GM21529 (cell line): ENCODE data around the gene PTPRG.

ENCODE experiments used
- ATAC-seq: cut with Tn5 transposase; IDR thresholded peaks from one replicate; pipeline ENCODE4 v1.9.1; 2021; ENCODE audit not compliant: unreplicated experiment

Gene PTPRG

DNA sequence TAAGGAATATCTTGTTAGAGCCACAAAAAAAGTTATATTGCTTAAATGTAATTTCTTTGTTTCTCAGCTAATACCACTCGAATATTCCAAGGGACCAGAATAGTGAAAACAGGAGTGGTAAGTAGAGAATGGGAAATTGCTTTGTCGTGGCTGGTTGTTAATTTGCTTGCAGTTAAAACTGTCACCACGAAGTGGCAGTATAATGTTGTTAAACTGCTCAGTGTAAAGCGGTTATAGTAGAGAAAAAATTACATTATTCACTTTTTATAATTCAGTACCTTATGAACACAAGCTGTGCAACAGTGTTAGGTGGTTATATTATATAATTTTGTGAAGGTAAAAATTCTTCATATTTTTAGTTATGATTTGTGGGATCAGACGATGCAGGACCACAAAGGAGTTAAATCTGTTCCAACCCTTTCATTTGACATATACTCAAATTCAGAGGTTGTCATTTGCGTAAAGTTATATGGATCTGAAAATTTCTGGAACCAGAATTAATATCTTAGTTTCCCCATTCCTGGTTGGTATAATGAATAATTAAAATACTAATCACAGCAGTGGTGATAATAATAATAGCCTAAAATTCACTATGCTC lies 640.2 kb downstream of the PTPRG start:
- no peak for ATAC-seq

DNA sequence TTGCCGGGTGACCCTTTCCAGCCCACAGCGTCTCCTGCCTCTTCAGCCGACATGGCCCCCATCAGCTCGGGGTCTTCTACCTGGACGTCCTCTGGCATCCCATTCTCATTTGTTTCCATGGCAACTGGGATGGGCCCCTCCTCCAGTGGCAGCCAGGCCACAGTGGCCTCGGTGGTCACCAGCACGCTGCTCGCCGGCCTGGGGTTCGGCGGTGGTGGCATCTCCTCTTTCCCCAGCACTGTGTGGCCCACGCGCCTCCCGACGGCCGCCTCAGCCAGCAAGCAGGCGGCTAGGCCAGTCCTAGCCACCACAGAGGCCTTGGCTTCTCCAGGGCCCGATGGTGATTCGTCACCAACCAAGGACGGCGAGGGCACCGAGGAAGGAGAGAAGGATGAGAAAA lies 641.8 kb downstream of the PTPRG start:
- ATAC-seq: no peak

DNA sequence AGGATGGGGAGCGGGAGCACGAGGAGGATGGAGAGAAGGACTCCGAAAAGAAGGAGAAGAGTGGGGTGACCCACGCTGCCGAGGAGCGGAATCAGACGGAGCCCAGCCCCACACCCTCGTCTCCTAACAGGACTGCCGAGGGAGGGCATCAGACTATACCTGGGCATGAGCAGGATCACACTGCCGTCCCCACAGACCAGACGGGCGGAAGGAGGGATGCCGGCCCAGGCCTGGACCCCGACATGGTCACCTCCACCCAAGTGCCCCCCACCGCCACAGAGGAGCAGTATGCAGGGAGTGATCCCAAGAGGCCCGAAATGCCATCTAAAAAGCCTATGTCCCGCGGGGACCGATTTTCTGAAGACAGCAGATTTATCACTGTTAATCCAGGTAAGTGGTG lies 642.2 kb downstream of the PTPRG start:
- no peak for ATAC-seq

DNA sequence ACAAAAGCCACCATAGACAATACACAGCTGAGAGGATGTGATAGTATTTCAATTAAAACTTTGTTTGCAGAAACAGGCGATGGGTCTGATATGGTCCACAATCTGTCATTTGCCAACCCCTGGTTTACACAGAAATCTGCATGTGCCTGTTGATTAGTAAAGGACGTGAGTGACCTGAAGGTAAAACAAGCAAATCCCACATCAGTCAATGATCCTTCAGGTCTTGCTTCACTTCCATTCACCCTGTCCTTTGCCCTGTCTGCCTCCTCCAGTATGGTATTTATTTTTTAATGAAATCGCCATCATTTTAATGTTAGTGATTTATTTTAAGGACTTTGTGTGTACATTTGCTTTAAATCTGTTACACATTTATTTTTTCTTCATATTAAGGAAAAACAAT lies 645.8 kb downstream of the PTPRG start:
- ATAC-seq: no peak

DNA sequence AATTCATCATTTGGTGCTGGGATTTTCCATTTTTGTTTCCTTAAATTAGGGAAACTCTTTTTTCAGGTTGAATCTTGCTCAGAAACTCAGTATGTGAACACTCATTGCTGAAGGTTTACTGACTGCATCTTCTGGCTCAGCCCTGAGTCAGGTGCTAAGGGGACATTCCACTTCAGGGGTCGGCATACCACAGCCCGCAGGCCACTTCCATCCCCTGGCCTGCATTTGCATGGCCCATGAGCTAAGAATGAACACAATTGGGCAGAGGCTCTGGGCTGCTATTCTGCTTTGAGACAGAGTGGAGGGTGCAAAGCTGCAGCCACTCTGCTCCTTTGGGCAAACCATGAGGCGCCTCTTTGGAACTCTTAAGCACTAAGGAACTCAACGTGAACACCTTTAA lies 647.0 kb downstream of the PTPRG start:
- ATAC-seq: no peak

DNA sequence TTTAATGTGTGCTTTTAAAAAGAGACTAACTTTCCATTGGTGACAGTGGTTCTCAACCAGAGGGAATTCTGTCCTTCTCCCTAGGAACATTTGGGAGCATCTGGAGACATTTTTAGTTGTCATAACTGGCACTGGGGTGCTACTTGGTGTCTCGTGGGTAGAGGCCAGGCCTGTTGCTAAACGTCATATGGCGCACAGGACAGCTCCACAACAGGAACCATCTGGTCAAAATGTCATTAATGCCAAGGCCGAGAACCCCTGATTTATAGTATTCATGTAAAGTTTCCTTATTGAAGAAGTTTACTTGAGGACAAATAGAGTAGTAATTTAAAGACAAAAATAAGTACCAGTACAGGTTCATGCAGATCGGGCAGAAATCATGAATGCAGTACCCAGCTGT lies 647.7 kb downstream of the PTPRG start:
- no peak for ATAC-seq

DNA sequence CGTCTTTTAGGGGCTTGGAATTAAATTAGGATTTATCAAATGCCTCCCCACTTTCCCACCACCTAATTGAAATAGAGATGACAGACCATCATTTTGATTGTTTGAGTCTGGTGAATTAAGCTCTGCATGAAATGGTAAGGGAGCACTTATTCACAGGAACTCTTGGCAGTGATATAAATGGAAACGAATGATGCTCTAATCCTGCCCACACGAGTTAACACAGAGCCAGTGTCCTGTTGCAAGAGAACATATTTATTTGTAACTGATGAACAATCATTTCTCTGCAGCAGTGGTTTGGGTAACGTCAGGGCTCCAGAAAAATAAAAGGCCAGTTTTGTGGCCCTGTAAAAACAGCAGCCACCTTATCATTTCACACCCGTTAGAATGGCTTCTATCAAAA lies 648.6 kb downstream of the PTPRG start:
- ATAC-seq: no peak

DNA sequence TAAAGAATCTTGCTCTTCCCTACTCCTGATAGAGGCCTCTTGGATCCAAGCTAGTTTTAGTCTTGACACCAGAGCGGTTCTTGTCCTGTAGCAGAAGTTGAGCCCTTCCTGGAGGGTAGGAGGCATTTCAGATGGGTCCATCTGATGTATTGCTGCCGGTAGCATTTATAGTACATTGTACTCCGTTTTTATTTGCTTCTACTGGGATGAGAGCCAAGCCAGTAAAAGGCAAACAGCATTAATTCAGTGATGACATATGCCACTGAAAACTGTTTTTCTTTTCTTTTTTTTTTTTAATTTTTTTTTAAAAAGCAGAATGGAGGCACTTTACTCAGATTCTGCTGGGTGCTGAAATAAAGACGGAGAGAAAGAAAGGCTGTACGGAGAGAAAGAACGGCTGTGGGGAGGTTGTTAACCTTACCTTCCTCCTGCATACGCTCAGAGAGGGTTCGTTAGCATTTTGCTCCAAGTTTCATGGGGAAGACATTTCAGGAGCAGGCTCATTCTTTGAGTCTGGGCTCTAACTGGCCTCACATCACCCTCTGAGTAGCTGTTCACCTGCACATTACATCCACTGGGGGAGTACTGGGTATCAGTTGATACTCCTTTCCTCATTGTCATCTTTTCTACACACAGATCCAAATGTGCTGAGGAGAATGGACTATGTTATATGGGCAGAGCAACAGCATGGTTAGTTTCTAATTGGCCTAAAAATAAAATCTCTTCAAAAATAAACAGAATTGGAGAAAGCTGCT lies 650.5 kb downstream of the PTPRG start:
- no peak for ATAC-seq

DNA sequence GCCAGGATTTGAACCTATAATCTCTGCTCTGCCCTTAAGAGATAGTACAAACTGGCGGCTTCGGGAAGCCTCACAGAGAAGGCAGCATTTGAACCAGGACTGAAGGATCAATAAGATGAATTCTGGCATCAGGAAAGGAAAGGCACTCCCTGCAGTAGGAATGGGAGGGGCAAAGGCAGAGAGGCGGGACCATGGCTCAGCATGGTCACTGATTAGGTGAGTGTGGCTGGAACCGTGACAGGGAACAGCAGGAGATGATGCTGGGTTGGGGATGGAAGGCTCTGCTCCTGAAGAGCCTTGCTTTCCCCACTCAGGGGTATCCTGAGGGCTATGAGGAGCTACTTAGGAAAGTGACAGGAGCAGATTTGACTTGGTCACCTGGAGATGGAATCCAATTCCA lies 653.5 kb downstream of the PTPRG start:
- ATAC-seq: no peak

DNA sequence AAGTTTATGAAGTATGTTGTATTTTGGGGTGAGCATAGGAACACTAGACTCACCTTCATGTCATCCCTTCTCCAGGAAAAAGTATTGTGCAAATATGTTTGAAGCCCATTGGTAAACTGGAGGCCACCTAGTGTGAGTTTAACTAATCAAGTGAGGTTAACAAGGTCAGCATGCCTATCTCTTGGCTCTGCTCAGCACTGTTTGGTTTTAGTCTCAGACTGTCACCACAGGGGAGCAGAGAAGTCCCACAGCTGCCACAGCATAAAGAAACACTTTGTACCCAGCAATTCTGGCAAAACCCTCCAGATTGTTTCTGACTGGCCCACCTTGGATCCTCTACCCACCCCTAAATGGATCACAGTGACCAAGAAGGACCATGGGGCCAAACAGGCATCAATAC lies 659.2 kb downstream of the PTPRG start:
- ATAC-seq: no peak

DNA sequence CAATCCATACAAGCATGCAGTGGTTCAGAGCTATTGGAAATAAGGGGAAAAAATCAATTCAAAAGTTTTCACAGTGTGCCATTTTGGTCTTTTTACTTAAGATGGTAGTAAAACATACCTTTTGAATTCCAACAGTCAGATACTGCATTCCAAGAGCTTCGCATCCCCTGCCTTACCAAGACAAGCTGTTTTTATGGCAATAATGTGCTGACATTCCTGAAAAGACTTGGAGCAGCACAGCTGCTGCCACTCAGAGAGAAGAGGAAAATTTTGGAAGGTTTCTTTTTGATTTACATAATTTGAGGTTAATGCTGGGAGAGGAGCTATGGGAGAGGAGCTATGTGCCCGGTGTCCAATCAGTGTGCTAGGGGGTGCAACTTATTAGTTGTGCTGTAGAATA lies 663.7 kb downstream of the PTPRG start:
- ATAC-seq: no peak

DNA sequence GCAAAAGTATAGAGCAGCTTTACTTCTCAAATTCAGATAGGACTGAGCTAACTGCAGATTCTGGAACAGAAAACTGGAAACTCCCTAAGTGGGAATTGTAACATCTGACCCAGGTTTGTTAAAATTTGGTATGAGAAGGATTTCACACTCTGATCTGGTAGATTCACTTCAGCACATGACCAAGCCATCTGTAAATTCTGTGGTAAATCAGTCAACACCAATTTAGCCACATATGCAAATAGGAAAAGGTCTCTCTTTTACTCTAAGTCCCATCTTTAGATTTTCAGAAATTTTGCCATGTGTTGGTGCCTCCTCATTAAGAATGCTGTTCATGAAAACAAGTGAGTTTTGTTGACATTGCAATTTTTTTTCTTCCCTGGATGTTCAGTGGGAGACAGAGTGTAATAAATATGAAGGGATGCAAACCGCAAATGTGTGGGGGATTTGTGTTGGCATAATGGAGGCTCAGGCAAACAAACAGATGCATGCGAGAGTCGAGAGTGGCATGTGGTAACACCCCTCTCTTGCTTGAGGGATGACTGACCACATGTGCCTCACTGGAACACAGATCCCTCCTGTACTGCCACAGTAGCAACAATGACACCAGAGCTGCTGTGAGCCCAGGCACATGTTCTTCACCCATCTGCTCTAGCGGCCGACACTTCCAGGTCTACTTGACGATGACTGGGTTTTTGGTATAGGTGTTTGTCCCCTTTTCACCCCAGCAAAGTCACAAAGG lies 665.4 kb downstream of the PTPRG start:
- no peak for ATAC-seq

DNA sequence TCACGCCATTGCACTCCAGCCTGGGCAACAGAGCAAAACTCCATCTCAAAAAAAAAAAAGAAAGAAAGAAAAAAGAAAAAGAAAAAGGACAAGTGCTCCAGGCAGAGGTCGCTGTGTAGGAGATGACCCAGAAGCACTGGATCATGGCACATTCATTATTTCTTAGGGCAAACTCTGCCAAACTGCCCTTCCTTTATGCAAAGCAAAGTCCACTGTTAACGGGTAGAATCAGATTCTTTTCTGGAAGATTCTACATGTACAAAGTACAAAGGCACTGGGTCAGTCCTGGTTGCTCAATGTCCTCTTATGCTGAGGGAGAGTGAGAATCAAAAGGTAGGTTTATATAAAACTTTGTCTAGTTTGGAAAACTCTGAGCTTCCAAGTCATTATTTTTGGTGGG lies 667.1 kb downstream of the PTPRG start:
- no peak for ATAC-seq

DNA sequence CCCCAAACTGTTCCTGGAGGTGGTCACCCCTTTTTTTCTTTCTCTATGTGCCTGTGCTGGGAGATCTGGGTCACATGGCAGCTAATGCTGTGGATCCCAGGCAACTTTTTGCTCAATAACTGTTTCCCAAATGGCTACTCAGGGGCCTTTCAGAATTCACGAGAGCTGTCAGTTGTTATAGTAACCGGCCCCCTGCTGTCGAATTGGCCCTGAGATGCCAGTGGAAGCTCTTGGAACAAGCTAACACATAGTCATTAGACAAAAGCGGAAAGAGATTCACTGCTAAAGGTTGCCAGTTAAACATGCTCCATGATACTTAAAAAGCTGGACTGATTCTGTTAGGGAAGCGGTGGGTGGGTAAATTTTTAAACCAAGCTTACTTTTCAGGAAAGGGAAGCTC lies 667.8 kb downstream of the PTPRG start:
- no peak for ATAC-seq

DNA sequence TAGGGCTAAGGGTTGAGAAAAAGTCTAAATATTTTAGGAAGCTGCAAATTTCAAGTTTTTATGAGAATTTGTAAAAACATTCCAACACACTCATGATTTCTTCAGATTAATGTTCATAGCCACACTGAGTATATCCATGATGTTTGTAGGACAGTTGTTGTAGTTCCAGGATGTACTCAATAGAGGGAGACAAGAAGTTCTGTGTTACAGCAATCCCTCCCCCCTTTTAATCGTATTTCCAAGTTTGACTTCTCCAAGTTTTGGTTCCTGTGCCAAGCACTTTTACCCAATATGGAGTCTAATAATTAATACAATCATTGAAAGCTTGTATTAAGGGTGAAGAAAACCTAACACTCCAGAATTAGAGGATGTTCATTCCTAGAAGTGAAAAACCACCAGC lies 668.5 kb downstream of the PTPRG start:
- ATAC-seq: no peak

DNA sequence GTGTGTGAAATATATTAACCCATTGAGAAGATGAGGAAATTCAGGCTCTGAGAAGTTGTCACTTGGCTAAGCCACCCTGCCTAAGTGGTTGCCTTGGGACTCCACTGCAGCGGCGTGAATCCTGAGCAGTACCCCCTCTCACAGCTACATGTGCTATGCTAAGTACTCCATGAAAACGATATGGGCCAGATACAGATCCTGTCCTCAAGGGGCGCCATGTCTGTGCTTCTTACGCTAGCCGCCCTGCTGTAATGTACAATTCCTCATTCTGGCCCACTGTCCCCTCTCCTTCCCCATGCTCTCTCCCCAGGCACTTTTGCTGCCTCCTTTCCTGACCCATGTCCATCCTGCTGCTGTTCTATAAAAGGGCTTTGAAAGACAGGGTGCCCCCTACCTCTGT lies 671.7 kb downstream of the PTPRG start:
- no peak for ATAC-seq

DNA sequence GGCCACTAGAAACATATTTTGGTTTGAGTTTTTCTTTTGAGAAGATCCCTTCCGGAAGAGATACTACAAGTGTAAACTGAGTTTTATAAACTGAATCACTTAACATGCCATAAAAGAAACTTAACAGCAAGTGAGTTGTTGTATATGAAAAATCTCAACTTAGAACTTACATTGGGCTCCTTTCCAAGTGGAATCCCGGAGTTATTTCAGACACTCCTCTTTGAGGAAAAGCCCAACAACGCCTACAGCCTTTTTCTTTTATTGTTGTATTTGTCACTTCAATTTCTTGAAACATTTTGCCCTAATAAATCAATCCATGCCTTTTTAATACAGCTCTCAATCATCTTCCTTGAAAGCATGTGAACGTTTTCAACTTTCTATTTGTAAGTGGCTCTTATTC lies 674.6 kb downstream of the PTPRG start:
- no peak for ATAC-seq

DNA sequence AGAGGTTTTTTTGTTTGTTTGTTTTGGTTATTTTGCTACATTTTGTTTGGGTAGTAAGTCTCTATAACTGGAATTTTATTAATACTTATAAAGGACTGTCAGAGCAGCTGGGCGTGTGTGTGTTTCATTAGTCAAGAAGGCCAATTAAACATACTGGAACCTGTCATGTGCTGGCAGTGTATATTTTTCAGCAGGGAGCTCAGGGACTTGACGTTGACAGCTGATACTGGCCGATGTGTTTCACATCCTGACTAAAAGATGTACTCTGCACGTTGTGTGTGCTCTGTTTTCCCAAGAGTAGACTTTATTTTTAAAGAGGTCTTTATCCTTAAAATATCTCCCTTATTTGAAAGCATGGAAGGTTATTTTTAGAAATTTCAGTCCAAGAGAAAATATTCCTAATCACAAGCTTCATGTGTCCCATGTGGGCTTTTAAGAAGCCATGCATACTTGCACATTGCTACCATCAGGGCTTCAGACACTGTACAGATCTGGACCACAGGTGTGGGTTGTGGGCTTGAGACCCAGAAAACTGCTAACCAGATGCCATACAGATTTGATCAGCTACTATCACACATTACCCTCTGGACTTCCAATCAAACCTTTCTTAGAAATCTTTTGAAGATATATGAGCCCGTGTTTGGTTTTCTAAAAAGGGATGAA lies 676.0 kb downstream of the PTPRG start:
- no peak for ATAC-seq

DNA sequence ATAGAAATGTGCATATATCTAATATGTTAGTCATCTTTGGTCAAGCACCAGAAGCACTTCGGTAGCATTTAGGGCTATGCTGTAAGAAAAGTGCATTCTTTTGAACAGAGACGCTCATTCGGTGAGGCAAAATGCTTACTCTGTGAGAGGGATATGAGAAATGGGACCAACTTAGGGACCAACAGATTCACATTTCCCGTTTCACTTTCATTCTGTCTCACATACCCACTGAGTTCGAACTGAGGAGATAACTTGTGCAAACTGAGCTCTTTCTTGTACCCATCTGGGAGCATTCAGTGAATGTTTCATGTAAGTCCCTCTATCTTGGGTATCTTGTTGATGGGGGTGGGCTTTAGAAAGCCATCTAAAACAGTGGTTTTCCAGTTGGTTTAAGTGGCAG lies 676.6 kb downstream of the PTPRG start:
- peak; percentile 88 for ATAC-seq

DNA sequence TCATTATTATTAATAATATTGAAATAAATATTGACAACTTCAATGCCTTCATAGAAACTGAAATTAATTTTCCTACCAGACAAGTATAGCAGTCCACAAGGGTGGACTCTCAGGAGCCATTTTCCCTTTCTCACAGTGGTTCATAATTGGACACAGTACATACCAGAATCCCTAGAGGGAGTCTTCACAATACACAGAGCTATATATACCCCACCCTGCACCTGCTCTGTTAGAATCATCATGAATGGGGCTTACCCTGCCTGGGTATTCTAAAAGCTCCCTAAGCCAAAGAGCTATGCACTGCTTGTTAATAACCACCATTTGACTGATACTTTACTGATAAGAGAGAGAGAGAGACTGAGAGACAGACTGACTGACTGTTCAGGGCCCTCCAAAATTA lies 677.1 kb downstream of the PTPRG start:
- peak; percentile 57 for ATAC-seq

DNA sequence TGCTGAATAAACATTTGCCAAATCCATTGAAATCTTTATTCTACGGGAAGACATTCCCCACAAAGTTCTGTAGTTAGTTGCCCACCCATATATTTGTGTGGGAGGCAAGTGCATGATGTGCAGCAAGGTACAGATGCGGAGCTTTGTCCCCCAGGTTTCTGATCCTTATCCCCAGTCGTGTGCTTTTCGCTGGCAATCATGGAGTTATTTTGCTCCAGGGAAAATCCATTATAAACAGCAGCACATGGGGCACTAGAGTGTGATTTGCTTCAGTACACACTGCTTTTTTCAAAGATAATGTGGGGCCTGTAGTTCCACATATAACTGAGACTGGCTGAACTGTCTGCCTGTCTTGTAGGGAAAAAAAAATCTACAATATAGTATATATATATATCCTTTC lies 679.9 kb downstream of the PTPRG start:
- ATAC-seq: no peak
